ENCODE results near the gene ARHGAP26. TPM values are rescaled to one million over a fixed set of nuclear protein-coding genes. Genes with fewer than 3 reads are reported as not detected.

The ARHGAP26 gene
- total RNA-seq, 4 donors from 2014 or later: 12.4 to 49.5 (median 31.8) TPM

DNA sequence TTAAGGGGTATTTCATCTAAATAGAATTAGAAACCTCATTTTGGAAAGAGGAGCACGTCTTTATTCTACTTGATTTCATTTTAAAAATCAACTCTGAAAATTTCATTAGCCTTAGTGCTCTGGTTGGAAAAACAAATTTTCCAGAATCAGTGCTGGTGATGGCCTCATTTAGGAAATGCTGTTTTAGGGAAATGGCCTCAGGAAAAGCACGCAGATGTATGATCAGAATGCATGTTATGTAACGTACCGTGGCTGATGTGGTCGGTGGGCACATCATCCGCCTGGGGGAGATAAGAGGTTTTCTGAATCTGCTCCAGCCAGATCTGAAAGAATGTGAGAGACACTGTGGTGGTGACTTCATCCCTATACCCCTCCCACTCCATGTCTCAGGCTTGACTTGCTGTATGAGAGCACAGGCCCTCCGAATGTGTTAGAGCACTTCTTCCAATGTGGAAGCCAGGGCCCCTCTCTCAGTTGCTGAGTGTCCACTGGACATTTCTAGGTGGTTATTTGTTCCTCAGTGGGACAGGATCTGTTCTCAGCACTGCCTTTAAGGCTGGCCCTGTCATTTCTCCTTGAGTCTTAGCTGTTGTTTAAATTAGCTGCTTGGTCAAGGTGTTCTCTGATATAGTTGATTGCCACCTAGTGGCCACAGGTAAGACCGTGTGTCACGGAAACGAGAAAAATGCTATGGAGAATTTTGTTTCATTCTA, 96.5 kb downstream of the ARHGAP26 start:
- no peaks in the 10 kb centered on the region for H3K27me3 ChIP-seq
- intact Hi-C loops (cut with DNase I; ENCODE audit: low total_unique reads): loop anchor here (5.0 to 10.0 kb wide), 2 partner anchors 92 to 149 kb away; partner anchors contain the start of gene ARHGAP26
- TF ChIP-seq CTCF (IDR thresholded peaks at IDR 0.05): peak; percentile 63 to 84 (median 79)
- no peak for TF ChIP-seq POLR2A (IDR thresholded peaks at IDR 0.05)
- no peak overlapping the region for H3K27ac ChIP-seq
- H3K36me3 ChIP-seq: no peaks in the 10 kb centered on the region
- no peak overlapping the region for H3K4me3 ChIP-seq
- H3K9me3 ChIP-seq: no peaks in the 10 kb centered on the region
- peak; percentile 31 to 59 for DNase-seq
- no peaks in the 10 kb centered on the region for H3K4me1 ChIP-seq

- H3K36me3 ChIP-seq: no peaks in the 10 kb centered on the region
- intact Hi-C loops (cut with DNase I; ENCODE audit: low total_unique reads): loop anchor here (5.0 to 10.0 kb wide), 2 partner anchors 95 to 153 kb away; partner anchors contain the start of gene ARHGAP26
- H3K4me1 ChIP-seq: no peaks in the 10 kb centered on the region
- no peak overlapping the region for H3K27ac ChIP-seq
- DNase-seq: no peak
- no peak for TF ChIP-seq CTCF (IDR thresholded peaks at IDR 0.05)
- no peak for TF ChIP-seq POLR2A (IDR thresholded peaks at IDR 0.05)
- H3K27me3 ChIP-seq: no peaks in the 10 kb centered on the region
- H3K9me3 ChIP-seq: no peaks in the 10 kb centered on the region
- no peak overlapping the region for H3K4me3 ChIP-seq
These were observed 99.7 kb downstream of the ARHGAP26 start for GRCh38 chr5:142869886-142870285.

DNA sequence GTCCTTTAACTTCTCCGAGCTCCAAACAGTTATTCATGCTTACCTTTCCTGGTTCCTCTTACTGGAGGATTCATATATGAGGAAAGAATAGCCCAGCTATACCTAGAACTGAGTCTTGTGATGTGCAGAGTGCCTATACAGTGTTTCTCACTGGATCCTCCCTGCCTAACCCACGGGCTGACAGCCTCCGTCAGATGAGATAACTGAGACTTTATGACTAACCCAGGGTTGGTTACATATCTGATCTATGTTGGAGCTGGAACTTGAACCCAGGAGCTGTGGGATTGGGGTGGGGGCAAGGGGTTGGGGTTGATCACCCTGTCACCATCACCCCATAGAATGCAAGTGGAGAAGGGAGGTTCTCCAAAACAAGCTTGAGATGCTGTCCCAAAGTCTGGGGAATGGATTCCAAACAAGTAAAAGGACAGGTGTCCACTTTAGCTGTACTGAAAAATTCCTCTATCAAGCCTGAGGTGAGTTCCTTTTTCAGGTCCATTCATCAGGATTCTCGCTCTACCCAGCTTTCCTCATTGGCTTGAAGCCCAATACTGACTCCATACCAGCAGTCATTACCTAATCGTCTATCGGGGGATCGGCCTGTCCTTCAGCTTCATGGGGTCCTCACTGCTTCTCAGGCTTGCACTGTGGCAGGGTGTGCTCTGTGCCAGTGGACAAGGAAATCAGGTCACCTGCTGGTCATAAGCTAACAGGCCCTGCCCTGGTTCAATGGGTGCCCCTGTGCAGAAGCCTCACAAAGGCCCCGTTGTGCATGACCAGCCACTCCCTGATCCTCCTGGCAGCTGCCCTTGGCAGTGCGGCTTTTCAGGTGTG, 100.6 kb downstream of the ARHGAP26 start:
- TF ChIP-seq POLR2A (IDR thresholded peaks at IDR 0.05) (no peak), CTCF (IDR thresholded peaks at IDR 0.05) (no peak)
- H3K27ac ChIP-seq: no peak overlapping the region
- no peaks in the 10 kb centered on the region for H3K27me3 ChIP-seq
- H3K9me3 ChIP-seq: no peaks in the 10 kb centered on the region
- H3K36me3 ChIP-seq: no peaks in the 10 kb centered on the region
- no peak overlapping the region for H3K4me3 ChIP-seq
- no peaks in the 10 kb centered on the region for H3K4me1 ChIP-seq
- intact Hi-C loops (cut with DNase I; ENCODE audit: low total_unique reads): no loop called here
- no peak for DNase-seq

DNA sequence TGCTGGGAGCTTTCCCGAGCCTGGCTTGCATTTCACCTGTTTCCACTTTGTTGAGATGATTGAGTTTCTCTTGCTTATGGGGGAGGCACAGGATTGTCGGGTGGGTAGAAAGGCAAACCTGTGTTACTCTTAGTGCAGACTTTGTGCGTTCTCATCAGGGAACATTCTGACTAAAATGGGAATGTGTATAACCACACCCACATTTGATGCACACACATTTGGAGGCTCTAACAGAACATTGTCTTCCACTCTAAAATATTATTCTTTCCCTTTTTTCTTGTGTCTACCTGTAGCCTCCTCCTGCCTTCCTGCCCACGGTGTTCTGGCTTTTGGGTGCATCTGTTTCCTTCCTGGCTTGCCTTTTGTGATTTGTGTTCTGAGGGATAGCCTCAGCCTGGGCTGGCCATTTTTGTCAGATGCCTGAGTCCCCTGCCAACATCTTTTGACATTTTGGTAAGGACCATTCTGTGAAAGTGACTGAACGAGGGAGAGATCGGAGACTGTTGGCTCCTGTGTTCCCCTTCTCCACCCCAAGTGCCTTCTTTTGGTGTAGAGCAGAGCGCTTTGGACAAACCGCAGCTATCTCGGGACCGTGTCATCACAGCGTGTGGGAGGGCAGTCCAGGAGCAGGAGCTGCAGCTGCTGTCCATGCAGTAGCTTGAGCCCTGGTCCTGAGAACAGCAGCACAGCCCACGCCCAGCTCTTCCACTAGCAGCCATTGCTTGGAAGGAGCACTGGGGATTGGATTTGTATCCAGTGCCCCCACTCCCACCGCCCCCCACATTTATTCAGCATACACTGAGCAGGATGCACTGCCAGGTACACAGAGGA, 101.4 kb downstream of the ARHGAP26 start:
- Histone ChIP-seq H3K9me3 (no peaks in the 10 kb centered on the region), H3K27ac (no peak overlapping the region), H3K4me1 (no peaks in the 10 kb centered on the region), H3K27me3 (no peaks in the 10 kb centered on the region), H3K36me3 (no peaks in the 10 kb centered on the region), H3K4me3 (no peak overlapping the region)
- intact Hi-C loops (cut with DNase I; ENCODE audit: low total_unique reads): no loop called here
- TF ChIP-seq POLR2A (IDR thresholded peaks at IDR 0.05) (no peak), CTCF (IDR thresholded peaks at IDR 0.05) (no peak)
- peak in 1 of 2 donors; percentile 56 for DNase-seq
